OCI-LY1 (cell line): ENCODE measurements around the gene NEK6.

Source experiments
- CTCF ChIP-seq: fragments of 200-600 bp; sonication (generic), shearing (Covaris generic); IDR thresholded peaks from 2 replicates; pipeline ENCODE4 v1.5.1; 2017; ENCODE audit warnings: mild to moderate bottlenecking, antibody characterized with exemption, low read length, moderate library complexity, mixed read lengths
- EZH2 ChIP-seq: fragments of 200-600 bp; sonication (generic), shearing (Covaris generic); IDR thresholded peaks from 2 replicates; pipeline ENCODE4 v1.8.0; 2017; ENCODE audit warnings: borderline replicate concordance, mixed run types, mild to moderate bottlenecking, antibody characterized with exemption, low read length, moderate library complexity, mixed read lengths

GRCh38 chr9:124366476-124367220, 108.9 kb downstream of the NEK6 start:
- TF ChIP-seq EZH2 (no peak), CTCF (no peak)
